Bronchial epithelial cell (primary cell): ENCODE data around the gene CYB5R3. TPM values are rescaled to one million over a fixed set of nuclear protein-coding genes. Genes with fewer than 3 reads are reported as not detected.
A peak's percentile ranks its signal among the peaks of the same experiment; 100 is the strongest.

ENCODE experiments used
- DNase-seq: peaks from one replicate; pipeline ENCODE4 v3.0.0-alpha.2; 2010; ENCODE audit warnings: low read depth
- FAIRE-seq: peaks from 2 replicates; lab custom pipeline; 2011; peaks lifted over from hg19 to GRCh38; lab: Jason Lieb, UNC
- H3K27me3 ChIP-seq: 2 replicates; pipeline ENCODE4 v1.5.1; 2011; ENCODE audit warnings: low read length; ENCODE audit not compliant: control insufficient read depth, insufficient read depth
- H3K36me3 ChIP-seq: 2 replicates; pipeline ENCODE4 v1.5.1; 2011; ENCODE audit warnings: low read length; ENCODE audit not compliant: control insufficient read depth, insufficient read depth
- H3K4me3 ChIP-seq: 2 replicates; pipeline ENCODE4 v1.5.1; 2011; ENCODE audit warnings: mild to moderate bottlenecking, low read depth, low read length, control low read depth
- total RNA-seq: library from RNA; depleted of rRNA; stranded (reverse); fragments of >200 nt; gene quantifications from 2 replicates; pipeline ENCODE4 v1.2.1, GENCODE V29; 2014
- TF ChIP-seq, protein P1 (sequence below): IDR thresholded peaks from 2 replicates; pipeline ENCODE4 v1.5.1; 2011; ENCODE audit warnings: mild to moderate bottlenecking, moderate library complexity, low read length, control low read depth, inconsistent platforms; ENCODE audit not compliant: insufficient read depth, severe bottlenecking

The CYB5R3 gene
- total RNA-seq, 1 donor from 2014 or later: 9.0 TPM

GRCh38 chr22:42643634-42644421, 5.4 kb downstream of the CYB5R3 start:
- TF ChIP-seq, protein P1, sequence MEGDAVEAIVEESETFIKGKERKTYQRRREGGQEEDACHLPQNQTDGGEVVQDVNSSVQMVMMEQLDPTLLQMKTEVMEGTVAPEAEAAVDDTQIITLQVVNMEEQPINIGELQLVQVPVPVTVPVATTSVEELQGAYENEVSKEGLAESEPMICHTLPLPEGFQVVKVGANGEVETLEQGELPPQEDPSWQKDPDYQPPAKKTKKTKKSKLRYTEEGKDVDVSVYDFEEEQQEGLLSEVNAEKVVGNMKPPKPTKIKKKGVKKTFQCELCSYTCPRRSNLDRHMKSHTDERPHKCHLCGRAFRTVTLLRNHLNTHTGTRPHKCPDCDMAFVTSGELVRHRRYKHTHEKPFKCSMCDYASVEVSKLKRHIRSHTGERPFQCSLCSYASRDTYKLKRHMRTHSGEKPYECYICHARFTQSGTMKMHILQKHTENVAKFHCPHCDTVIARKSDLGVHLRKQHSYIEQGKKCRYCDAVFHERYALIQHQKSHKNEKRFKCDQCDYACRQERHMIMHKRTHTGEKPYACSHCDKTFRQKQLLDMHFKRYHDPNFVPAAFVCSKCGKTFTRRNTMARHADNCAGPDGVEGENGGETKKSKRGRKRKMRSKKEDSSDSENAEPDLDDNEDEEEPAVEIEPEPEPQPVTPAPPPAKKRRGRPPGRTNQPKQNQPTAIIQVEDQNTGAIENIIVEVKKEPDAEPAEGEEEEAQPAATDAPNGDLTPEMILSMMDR: no peak
- H3K4me3 ChIP-seq: no peak overlapping the region
- no peak for DNase-seq
- no peaks in the 10 kb centered on the region for H3K36me3 ChIP-seq
- H3K27me3 ChIP-seq: no peaks in the 10 kb centered on the region
- no peak for FAIRE-seq

DNA sequence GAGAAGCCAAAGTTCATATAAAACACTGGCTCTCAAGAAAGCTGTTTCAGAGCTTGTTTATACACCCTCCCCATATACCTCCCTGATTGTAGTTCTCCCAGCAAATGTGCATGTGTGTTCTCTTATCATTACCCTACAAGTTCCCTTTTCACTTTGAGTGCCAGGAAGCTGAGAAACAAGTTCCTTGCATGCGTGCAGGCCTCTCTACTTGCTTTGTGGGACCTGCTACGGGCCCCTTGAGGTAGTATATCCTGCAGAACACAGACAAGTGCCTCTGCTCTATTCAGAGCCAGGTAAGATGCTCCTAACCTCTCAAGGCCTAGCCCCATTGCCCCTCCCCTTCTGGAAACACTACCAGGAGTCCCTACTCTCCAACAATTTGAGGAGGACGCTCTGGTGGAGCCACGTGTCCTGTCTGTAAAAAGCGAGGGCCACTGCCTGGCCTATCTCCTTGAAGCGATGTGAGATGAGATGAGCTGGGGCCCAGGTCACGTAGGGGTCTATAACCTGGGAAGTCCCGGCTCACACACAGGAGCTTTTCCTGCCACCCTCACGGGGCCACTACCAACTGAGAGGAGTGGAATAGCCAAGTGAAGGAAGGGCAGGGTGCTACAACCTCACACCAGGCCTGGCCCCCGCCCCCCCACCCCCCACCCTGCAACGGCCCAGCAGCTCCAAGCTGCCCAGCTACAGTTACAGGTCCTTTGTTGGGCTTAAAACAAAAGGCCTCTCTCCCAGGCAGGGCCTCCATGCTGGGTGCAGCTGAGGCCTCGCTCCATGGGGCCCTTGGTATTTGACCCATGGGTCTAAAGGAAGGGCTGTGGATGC, 6.2 kb downstream of the CYB5R3 start:
- DNase-seq (no peak), FAIRE-seq (no peak)
- Histone ChIP-seq H3K36me3 (no peaks in the 10 kb centered on the region), H3K27me3 (no peaks in the 10 kb centered on the region), H3K4me3 (no peak overlapping the region)
- TF ChIP-seq, protein P1: no peak

GRCh38 chr22:42641801-42642413, 7.3 kb downstream of the CYB5R3 start:
- Histone ChIP-seq H3K27me3 (no peaks in the 10 kb centered on the region), H3K36me3 (no peaks in the 10 kb centered on the region), H3K4me3 (no peak overlapping the region)
- DNase-seq: no peak
- no peak for FAIRE-seq
- TF ChIP-seq, protein P1: no peak

GRCh38 chr22:42639541-42640241, 9.5 kb downstream of the CYB5R3 start:
- FAIRE-seq: no peak
- no peak overlapping the region for H3K4me3 ChIP-seq
- no peaks in the 10 kb centered on the region for H3K36me3 ChIP-seq
- TF ChIP-seq, protein P1: no peak
- H3K27me3 ChIP-seq: no peaks in the 10 kb centered on the region
- no peak for DNase-seq

GRCh38 chr22:42637555-42637954, 11.6 kb downstream of the CYB5R3 start:
- TF ChIP-seq, protein P1: peak; percentile 2
- Histone ChIP-seq H3K4me3 (no peak overlapping the region), H3K36me3 (peaks cover 8% of the 10 kb centered on the region), H3K27me3 (no peaks in the 10 kb centered on the region)
- DNase-seq: no peak
- no peak for FAIRE-seq
